AG09309 (cell line): ENCODE measurements around the gene LRRC7.

ENCODE experiments used
- DNase-seq: peaks from one replicate; pipeline ENCODE4 v3.0.0-alpha.2; 2010; ENCODE audit warnings: low read depth
- H3K4me3 ChIP-seq: 2 replicates; pipeline ENCODE4 v1.5.1; 2011; ENCODE audit warnings: mild to moderate bottlenecking, low read depth, low read length, moderate library complexity; ENCODE audit not compliant: control insufficient read depth
- CTCF ChIP-seq: IDR thresholded peaks from 2 replicates; pipeline ENCODE4 v1.5.1; 2011; ENCODE audit warnings: mild to moderate bottlenecking, low read depth, low read length, inconsistent platforms; ENCODE audit not compliant: insufficient read depth, control insufficient read depth; ENCODE audit errors: missing control alignments

Gene LRRC7

GRCh38 chr1:69611316-69611715 lies 43.6 kb downstream of the LRRC7 start:
- H3K4me3 ChIP-seq = no peak overlapping the region
- DNase-seq = no peak
- TF ChIP-seq CTCF = no peak

GRCh38 chr1:69613414-69613813 lies 45.7 kb downstream of the LRRC7 start:
- TF ChIP-seq CTCF = no peak
- DNase-seq = no peak

GRCh38 chr1:69638673-69639072 lies 71.0 kb downstream of the LRRC7 start:
- TF ChIP-seq CTCF = no peak
- no peak overlapping the region for H3K4me3 ChIP-seq
- no peak for DNase-seq

More at GRCh38 chr1:69613414-69613813, 45.7 kb downstream of the LRRC7 start:
- H3K4me3 ChIP-seq = no peak overlapping the region

- TF ChIP-seq CTCF = no peak
- H3K4me3 ChIP-seq = no peak overlapping the region
- DNase-seq = no peak
These were observed 71.4 kb downstream of the LRRC7 start for GRCh38 chr1:69639159-69639558.

- no peak overlapping the region for H3K4me3 ChIP-seq
- DNase-seq = no peak
- TF ChIP-seq CTCF = no peak
These were observed 75.5 kb downstream of the LRRC7 start for GRCh38 chr1:69643266-69643665.

- DNase-seq = no peak
- no peak for TF ChIP-seq CTCF
- no peak overlapping the region for H3K4me3 ChIP-seq
These were observed 77.8 kb downstream of the LRRC7 start for GRCh38 chr1:69645477-69645876.

GRCh38 chr1:69648486-69648885 lies 80.8 kb downstream of the LRRC7 start:
- DNase-seq = no peak
- TF ChIP-seq CTCF = no peak
- H3K4me3 ChIP-seq = no peak overlapping the region
